Mesenchymal stem cell (in vitro differentiated cells and primary cell): ENCODE measurements around the gene OR4Q2.

ENCODE experiments used
- DNase-seq: peaks from one replicate; pipeline ENCODE4 v3.0.0-alpha.2; 2013
- H2AFZ ChIP-seq: one replicate; pipeline ENCODE4 v1.6.1; 2013; ENCODE audit warnings: low read depth, mild to moderate bottlenecking, control low read depth, inconsistent platforms, low read length, moderate library complexity
- H2AK5ac ChIP-seq: 2 replicates; pipeline ENCODE4 v1.6.1; 2013; ENCODE audit warnings: low read length, moderate library complexity, mild to moderate bottlenecking, inconsistent platforms; ENCODE audit not compliant: severe bottlenecking
- H2BK120ac ChIP-seq: one replicate; pipeline ENCODE4 v1.6.1; 2013; ENCODE audit warnings: low read depth, mild to moderate bottlenecking, inconsistent platforms, low read length, moderate library complexity
- H2BK12ac ChIP-seq, 2 experiments: one replicate each; pipeline ENCODE4 v1.6.1; 2013; ENCODE audit warnings: inconsistent platforms in 2 of 2, low read length in 2 of 2, mild to moderate bottlenecking in 2 of 2, moderate library complexity in 2 of 2, control low read depth in 1 of 2
- H2BK15ac ChIP-seq: one replicate; pipeline ENCODE4 v1.6.1; 2013; ENCODE audit warnings: mild to moderate bottlenecking, low read depth, inconsistent platforms; ENCODE audit not compliant: poor library complexity, severe bottlenecking
- H2BK5ac ChIP-seq: 2 replicates; pipeline ENCODE4 v1.6.1; 2013; ENCODE audit warnings: low read depth, mild to moderate bottlenecking, low read length, control low read depth, inconsistent platforms; ENCODE audit not compliant: poor library complexity, severe bottlenecking
- H3K14ac ChIP-seq, 2 experiments: one replicate each; pipeline ENCODE4 v1.6.1; 2013; ENCODE audit warnings: inconsistent platforms in 2 of 2, low read length in 2 of 2, control low read depth in 1 of 2, mild to moderate bottlenecking in 1 of 2, moderate library complexity in 1 of 2
- H3K18ac ChIP-seq, 2 experiments: one replicate each; pipeline ENCODE4 v1.6.1; 2013; ENCODE audit warnings: inconsistent platforms in 2 of 2, low read length in 2 of 2, control low read depth in 1 of 2, low read depth in 1 of 2, mild to moderate bottlenecking in 1 of 2
- H3K23ac ChIP-seq, 2 experiments: one replicate each; pipeline ENCODE4 v1.6.1; 2013; ENCODE audit warnings: inconsistent platforms in 2 of 2, low read length in 2 of 2, mild to moderate bottlenecking in 2 of 2, moderate library complexity in 2 of 2, control low read depth in 1 of 2
- H3K27ac ChIP-seq: 2 replicates; pipeline ENCODE4 v1.5.1; 2013; ENCODE audit warnings: mild to moderate bottlenecking, moderate library complexity, low read length, control low read depth, inconsistent platforms; ENCODE audit not compliant: poor library complexity, severe bottlenecking
- H3K27me3 ChIP-seq, 2 experiments: 2 replicates each; pipeline versions ENCODE4 v1.6.1 to v1.7.0; 2013; ENCODE audit warnings: low read length in 2 of 2, mild to moderate bottlenecking in 2 of 2, moderate library complexity in 2 of 2, control low read depth in 1 of 2, inconsistent platforms in 1 of 2; ENCODE audit not compliant: control insufficient read depth in 1 of 2, insufficient read depth in 1 of 2
- H3K36me3 ChIP-seq, 2 experiments: 2 replicates each; pipeline versions ENCODE4 v1.6.1 to v1.7.0; 2013; ENCODE audit warnings: low read length in 2 of 2, control low read depth in 1 of 2, inconsistent platforms in 1 of 2, low read depth in 1 of 2, mild to moderate bottlenecking in 1 of 2; ENCODE audit not compliant: insufficient read depth in 2 of 2, control insufficient read depth in 1 of 2
- H3K4ac ChIP-seq, 2 experiments: one replicate each; pipeline ENCODE4 v1.6.1; 2013; ENCODE audit warnings: inconsistent platforms in 2 of 2, low read length in 2 of 2, mild to moderate bottlenecking in 2 of 2, moderate library complexity in 2 of 2, control low read depth in 1 of 2, low read depth in 1 of 2
- H3K4me1 ChIP-seq: 2 replicates; pipeline ENCODE4 v1.6.1; 2013; ENCODE audit warnings: low read depth, low read length, control low read depth; ENCODE audit not compliant: control insufficient read depth, insufficient read depth
- H3K4me2 ChIP-seq: 2 replicates; pipeline ENCODE4 v1.6.1; 2013; ENCODE audit warnings: low read length, mild to moderate bottlenecking, inconsistent platforms; ENCODE audit not compliant: poor library complexity, severe bottlenecking
- H3K4me3 ChIP-seq, 2 experiments: 2 replicates each; pipeline versions ENCODE4 v1.5.1 to v1.7.0; 2013; ENCODE audit warnings: low read length in 2 of 2, mild to moderate bottlenecking in 2 of 2, control low read depth in 1 of 2, low read depth in 1 of 2; ENCODE audit not compliant: insufficient read depth in 1 of 2
- H3K79me1 ChIP-seq: replicated peaks from 2 replicates; pipeline ENCODE4 v1.6.1; 2013; ENCODE audit warnings: mild to moderate bottlenecking, control low read depth, low read length, inconsistent platforms; ENCODE audit not compliant: poor library complexity, severe bottlenecking
- H3K9ac ChIP-seq: 2 replicates; pipeline ENCODE4 v1.7.0; 2013; ENCODE audit warnings: mild to moderate bottlenecking, low read length, moderate library complexity
- H3K9me3 ChIP-seq: 2 replicates; pipeline ENCODE4 v1.7.0; 2013; ENCODE audit warnings: mild to moderate bottlenecking, low read length; ENCODE audit not compliant: control insufficient read depth
- H4K8ac ChIP-seq: one replicate; pipeline ENCODE4 v1.6.1; 2013; ENCODE audit warnings: inconsistent platforms, mild to moderate bottlenecking, low read length, moderate library complexity
- H4K91ac ChIP-seq: one replicate; pipeline ENCODE4 v1.6.1; 2013; ENCODE audit warnings: mild to moderate bottlenecking, low read length, inconsistent platforms
- WGBS: methylation state at CpG from one replicate; pipeline ENCODE4 v1.1.7; 2013; ENCODE audit warnings: mixed read lengths; 5-methylcytosine and 5-hydroxymethylcytosine counted together

Gene OR4Q2

GRCh38 chr14:20031058-20031457, 29.1 kb downstream of the OR4Q2 start:
- Histone ChIP-seq H3K27me3 (no peaks in the 10 kb centered on the region), H4K8ac (no peak overlapping the region), H2AK5ac (no peak overlapping the region), H3K4me3 (no peak overlapping the region), H3K9ac (no peak overlapping the region), H2BK5ac (no peak overlapping the region), H2AFZ (no peak overlapping the region), H3K4me2 (no peak overlapping the region), H3K36me3 (no peaks in the 10 kb centered on the region), H3K9me3 (peaks cover 16% of the 10 kb centered on the region), H3K23ac (no peak overlapping the region), H2BK12ac (no peak overlapping the region), H3K79me1 (no peaks in the 10 kb centered on the region), H2BK15ac (no peak overlapping the region), H3K27ac (no peak overlapping the region), H2BK120ac (no peak overlapping the region), H4K91ac (no peak overlapping the region), H3K18ac (no peak overlapping the region), H3K14ac (no peak overlapping the region), H3K4ac (no peak overlapping the region), H3K4me1 (no peaks in the 10 kb centered on the region)
- DNase-seq: no peak
- 79% methylated on average over 3 of the region's 6 CpGs for WGBS

GRCh38 chr14:20035449-20035848, 33.5 kb downstream of the OR4Q2 start:
- Histone ChIP-seq H2AFZ (no peak overlapping the region), H3K79me1 (no peaks in the 10 kb centered on the region), H3K14ac (no peak overlapping the region), H3K9ac (no peak overlapping the region), H3K23ac (no peak overlapping the region), H3K4me3 (no peak overlapping the region), H3K18ac (no peak overlapping the region), H2BK15ac (no peak overlapping the region), H3K9me3 (peaks cover 11% of the 10 kb centered on the region), H3K4ac (no peak overlapping the region), H3K27ac (no peak overlapping the region), H2AK5ac (no peak overlapping the region), H3K36me3 (no peaks in the 10 kb centered on the region), H2BK12ac (no peak overlapping the region), H4K8ac (no peak overlapping the region), H2BK5ac (no peak overlapping the region), H3K27me3 (no peaks in the 10 kb centered on the region), H4K91ac (no peak overlapping the region), H3K4me1 (no peaks in the 10 kb centered on the region), H3K4me2 (no peak overlapping the region), H2BK120ac (no peak overlapping the region)
- WGBS: no CpG with 5 or more reads among the region's 3 CpGs
- DNase-seq: no peak

GRCh38 chr14:20035938-20036337, 34.0 kb downstream of the OR4Q2 start, which contains the start of gene OR4K13:
Gene OR4K13, minus strand, starts transcription at chr14:20036038. Its CDS starts 1,280 bp downstream, at chr14:20034758.
- H3K23ac ChIP-seq: no peak within 1 kb of the TSS
- H3K4me1 ChIP-seq: no peaks in the 10 kb centered on the region
- H3K14ac ChIP-seq: no peak within 1 kb of the TSS
- H3K27ac ChIP-seq: no peak within 1 kb of the TSS
- H2BK12ac ChIP-seq: no peak within 1 kb of the TSS
- no peak within 1 kb of the TSS for H2AK5ac ChIP-seq
- no peak within 1 kb of the TSS for H2BK5ac ChIP-seq
- H2BK15ac ChIP-seq: no peak within 1 kb of the TSS
- no peak within 1 kb of the TSS for H3K4me3 ChIP-seq
- no CpG with 5 or more reads among the region's 4 CpGs for WGBS
- H3K18ac ChIP-seq: no peak within 1 kb of the TSS
- DNase-seq: no peak
- H3K9ac ChIP-seq: no peak within 1 kb of the TSS
- H4K91ac ChIP-seq: no peak within 1 kb of the TSS
- no peaks in the 10 kb centered on the region for H3K27me3 ChIP-seq
- peaks cover 11% of the 10 kb centered on the region for H3K9me3 ChIP-seq
- H3K4me2 ChIP-seq: no peak within 1 kb of the TSS
- H2AFZ ChIP-seq: no peak within 1 kb of the TSS
- no peak within 1 kb of the TSS for H4K8ac ChIP-seq
- no peak within 1 kb of the TSS for H3K4ac ChIP-seq
- H3K79me1 ChIP-seq: no peaks in the 10 kb centered on the region
- H2BK120ac ChIP-seq: no peak within 1 kb of the TSS
- H3K36me3 ChIP-seq: no peaks in the 10 kb centered on the region

DNA sequence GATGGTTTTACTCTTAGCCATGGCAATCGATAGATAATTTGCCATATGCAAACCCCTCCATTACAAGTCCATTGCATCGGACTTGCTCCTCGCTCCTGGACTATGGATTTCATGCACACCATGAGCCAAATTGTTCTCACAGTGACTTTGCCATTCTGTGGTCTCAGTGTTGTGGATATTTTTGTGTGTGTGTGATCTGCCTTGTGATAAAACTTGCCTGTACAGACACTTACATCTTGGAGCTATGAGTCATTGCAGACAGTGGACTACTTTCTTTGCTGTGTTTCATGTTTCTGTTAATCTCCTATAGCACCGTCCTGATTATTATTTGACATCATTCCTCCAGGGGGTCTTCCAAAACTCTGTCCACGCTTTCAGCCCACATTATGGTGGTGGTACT, 42.3 kb downstream of the OR4Q2 start:
- H3K4ac ChIP-seq: no peak overlapping the region
- no peaks in the 10 kb centered on the region for H3K27me3 ChIP-seq
- H2AFZ ChIP-seq: no peak overlapping the region
- H3K27ac ChIP-seq: no peak overlapping the region
- no peaks in the 10 kb centered on the region for H3K79me1 ChIP-seq
- H3K4me2 ChIP-seq: no peak overlapping the region
- no peak overlapping the region for H2AK5ac ChIP-seq
- H3K4me1 ChIP-seq: no peaks in the 10 kb centered on the region
- H2BK120ac ChIP-seq: no peak overlapping the region
- H3K4me3 ChIP-seq: no peak overlapping the region
- H3K9me3 ChIP-seq: peaks cover 8% of the 10 kb centered on the region
- no peak overlapping the region for H2BK5ac ChIP-seq
- no peak for DNase-seq
- H3K36me3 ChIP-seq: no peaks in the 10 kb centered on the region
- 89% methylated on average over 4 of the region's 5 CpGs for WGBS
- no peak overlapping the region for H2BK15ac ChIP-seq
- H2BK12ac ChIP-seq: no peak overlapping the region
- no peak overlapping the region for H3K18ac ChIP-seq
- no peak overlapping the region for H3K9ac ChIP-seq
- no peak overlapping the region for H3K23ac ChIP-seq
- no peak overlapping the region for H4K91ac ChIP-seq
- H3K14ac ChIP-seq: no peak overlapping the region
- H4K8ac ChIP-seq: no peak overlapping the region
